Caco-2 (cell line): ENCODE results near the gene FER. TPM values are rescaled to one million over a fixed set of nuclear protein-coding genes. Genes with fewer than 3 reads are reported as not detected.
A peak's percentile ranks its signal among the peaks of the same experiment; 100 is the strongest.
"Not testable (repeated sequence)": the region's sequence is repeated elsewhere in the genome, so short reads cannot be mapped to it uniquely, and the experiment has no call there.

Source experiments
- Bru-seq: library from RNA; stranded (reverse); fragments of 400-500 nt; gene quantifications from one replicate; lab custom pipeline; 2021; lab: Mats Ljungman, UMichigan
- BruChase-seq, 2 experiments: library from RNA; stranded (reverse); fragments of 400-500 nt; gene quantifications; one replicate each; lab custom pipeline; 2021; lab: Mats Ljungman, UMichigan
- BruUV-seq: library from RNA; stranded (reverse); fragments of 400-500 nt; replicated peaks from 2 replicates; lab custom pipeline; 2021; lab: Mats Ljungman, UMichigan
- CTCF ChIA-PET: fragments of 300-600 bp; sonication (Branson Sonifier 250); formaldehyde crosslinking; loops from one replicate; lab custom pipeline; 2022; ENCODE audit warnings: antibody characterized with exemption; lab: Charles Lee
- POLR2A ChIA-PET: fragments of 300-600 bp; sonication (Branson Sonifier 250); formaldehyde crosslinking; loops from one replicate; lab custom pipeline; 2022; ENCODE audit warnings: antibody characterized with exemption; lab: Charles Lee
- DNase-seq, 2 experiments: peaks; one replicate each; pipeline versions ENCODE4 v3.0.0 to v3.0.0-alpha.2; 2020 to 2022
- H3K27me3 ChIP-seq: replicated peaks from 2 replicates; pipeline ENCODE4 v1.6.0; 2011; ENCODE audit warnings: low read length; ENCODE audit not compliant: control insufficient read depth, insufficient read depth
- H3K36me3 ChIP-seq: 2 replicates; pipeline ENCODE4 v1.5.1; 2011; ENCODE audit warnings: low read length; ENCODE audit not compliant: control insufficient read depth, insufficient read depth
- H3K4me1 ChIP-seq: fragments of 250-450 bp; sonication (Bioruptor Pico); 2 replicates; pipeline ENCODE4 v1.5.1; 2020; ENCODE audit warnings: mild to moderate bottlenecking
- H3K4me3 ChIP-seq: 2 replicates; pipeline ENCODE4 v1.5.1; 2011; ENCODE audit warnings: low read depth, mild to moderate bottlenecking, control low read depth, low read length
- H3K9me3 ChIP-seq: fragments of 250-450 bp; sonication (Bioruptor Pico); 2 replicates; pipeline ENCODE4 v1.5.1; 2020; ENCODE audit warnings: mild to moderate bottlenecking, moderate library complexity
- H3K27ac Mint-ChIP-seq: one replicate; pipeline ENCODE4 v1.8.0; 2022; ENCODE audit warnings: mixed read lengths; ENCODE audit not compliant: unreplicated experiment
- H3K27me3 Mint-ChIP-seq: one replicate; pipeline ENCODE4 v1.8.0; 2022; ENCODE audit warnings: mixed read lengths; ENCODE audit not compliant: insufficient read depth, unreplicated experiment
- H3K36me3 Mint-ChIP-seq: one replicate; pipeline ENCODE4 v1.8.0; 2022; ENCODE audit warnings: mild to moderate bottlenecking, mixed read lengths; ENCODE audit not compliant: insufficient read depth, unreplicated experiment
- H3K4me1 Mint-ChIP-seq: one replicate; pipeline ENCODE4 v1.8.0; 2022; ENCODE audit warnings: low read depth, mixed read lengths; ENCODE audit not compliant: unreplicated experiment
- H3K4me3 Mint-ChIP-seq: one replicate; pipeline ENCODE4 v1.8.0; 2022; ENCODE audit warnings: mild to moderate bottlenecking, moderate library complexity, mixed read lengths; ENCODE audit not compliant: unreplicated experiment
- H3K9me3 Mint-ChIP-seq: one replicate; pipeline ENCODE4 v1.8.0; 2022; ENCODE audit warnings: mixed read lengths; ENCODE audit not compliant: unreplicated experiment
- CTCF ChIP-seq, 2 experiments: fragments of 200-600 bp in 1 of 2; IDR thresholded peaks; 1 replicate in 1 of 2; 2 replicates in 1 of 2; pipeline versions ENCODE4 v1.5.1 to v1.8.0; 2011 to 2022; ENCODE audit warnings: antibody characterized with exemption in 1 of 2, control low read depth in 1 of 2, inconsistent platforms in 1 of 2, low read depth in 1 of 2, low read length in 1 of 2, mild to moderate bottlenecking in 1 of 2, moderate library complexity in 1 of 2; ENCODE audit not compliant: insufficient read depth in 1 of 2, severe bottlenecking in 1 of 2, unreplicated experiment in 1 of 2
- intact Hi-C: fragments of 100-400 bp; cut with micrococcal nuclease; formaldehyde crosslinking; loops from one replicate; pipeline ENCODE4 v1.10.0; 2022; ENCODE audit not compliant: unreplicated experiment
- long read RNA-seq: library from polyadenylated mRNA; stranded (forward); transcript quantifications from one replicate; pipeline ENCODE4 v2.0.0, GENCODE V29; 2022
- total RNA-seq: library from RNA; stranded (reverse); gene quantifications from 2 replicates; pipeline ENCODE4 v1.2.3, GENCODE V29; 2022

The FER gene
- total RNA-seq (43.1 and 48.7 TPM in 2 replicates), Bru-seq, nascent RNA (percentile 83 among the genes with signal in this experiment), BruChase-seq, experiment 1, labeled RNA remaining after a 2-hour chase (percentile 78 among the genes with signal in this experiment), BruChase-seq, experiment 2, labeled RNA remaining after a 6-hour chase (percentile 70 among the genes with signal in this experiment)
- long read RNA-seq, full-length matches to known transcripts, result 5 of 17 reads
- long read RNA-seq, partial matches to known transcripts, result 1 of 17 reads
- long read RNA-seq, other reads (novel, unspliced or antisense), result 11 of 17 reads

- H3K9me3 Mint-ChIP-seq, result no peaks in the 10 kb centered on the region
- Histone ChIP-seq H3K9me3 (no peaks in the 10 kb centered on the region), H3K4me3 (peak within 1 kb of the TSS; percentile 98), H3K4me1 (peaks cover 30% of the 10 kb centered on the region), H3K27me3 (no peaks in the 10 kb centered on the region), H3K36me3 (no peaks in the 10 kb centered on the region)
- DNase-seq, result peak; percentile 44 to 55
- peak within 1 kb of the TSS; percentile 90 for H3K4me3 Mint-ChIP-seq
- peaks cover 30% of the 10 kb centered on the region for H3K4me1 Mint-ChIP-seq
- intact Hi-C loops, result loop anchor here (1.0 to 10.0 kb wide), 5 partner anchors 20 to 937 kb away; partner anchors contain the start of gene MAN2A1
- ChIA-PET POLR2A (interaction anchor here (0.6 to 1.6 kb wide), 4 partner anchors 20 to 66 kb away, joined by 3 to 21 read pairs (median 4); no protein-coding TSS in a partner anchor), CTCF (interaction anchor here (0.6 to 1.0 kb wide), 2 partner anchors 18 to 20 kb away, joined by 4 read pairs; no protein-coding TSS in a partner anchor)
- TF ChIP-seq CTCF (IDR thresholded peaks at IDR 0.05; ENCODE audit: insufficient read depth in 1 of 2, low read depth in 1 of 2, low read length in 1 of 2, severe bottlenecking in 1 of 2, unreplicated experiment in 1 of 2), result no peak
- peaks cover 33% of the 10 kb centered on the region for H3K36me3 Mint-ChIP-seq
- H3K27me3 Mint-ChIP-seq, result no peaks in the 10 kb centered on the region
- BruUV-seq, result TSS peak; percentile 82
- peak within 1 kb of the TSS; percentile 93 for H3K27ac Mint-ChIP-seq
Measured at GRCh38 chr5:108747774-108748400, at the start of gene FER. FER (plus strand) TSS chr5:108747897; CDS start chr5:108798183, 50,286 bp downstream.

GRCh38 chr5:108700388-108700787 lies 47.3 kb upstream of the FER start:
- CTCF ChIA-PET, H3K27me3 ChIP-seq, H3K27ac Mint-ChIP-seq, BruUV-seq, DNase-seq, intact Hi-C loops, H3K36me3 Mint-ChIP-seq, H3K9me3 Mint-ChIP-seq, H3K36me3 ChIP-seq, H3K4me1 ChIP-seq, H3K4me1 Mint-ChIP-seq, H3K9me3 ChIP-seq, H3K27me3 Mint-ChIP-seq, H3K4me3 ChIP-seq, H3K4me3 Mint-ChIP-seq: not testable (repeated sequence)
- POLR2A ChIA-PET, result interaction anchor here (0.7 kb wide), 1 partner anchor 58 kb away, joined by 4 read pairs; no protein-coding TSS in a partner anchor

GRCh38 chr5:108700930-108701329 lies 46.8 kb upstream of the FER start:
- no peaks in the 10 kb centered on the region for H3K27me3 Mint-ChIP-seq
- no peaks in the 10 kb centered on the region for H3K9me3 ChIP-seq
- H3K36me3 Mint-ChIP-seq, result no peaks in the 10 kb centered on the region
- POLR2A ChIA-PET, result interaction anchor here (0.7 kb wide), 1 partner anchor 58 kb away, joined by 4 read pairs; no protein-coding TSS in a partner anchor
- H3K4me3 Mint-ChIP-seq, result no peak overlapping the region
- CTCF ChIA-PET, result no interaction called here
- H3K27me3 ChIP-seq, result no peaks in the 10 kb centered on the region; the same call in 1 of the 2 replicates
- H3K4me1 Mint-ChIP-seq, result no peaks in the 10 kb centered on the region
- no peaks in the 10 kb centered on the region for H3K4me1 ChIP-seq
- no peaks in the 10 kb centered on the region for H3K9me3 Mint-ChIP-seq
- TF ChIP-seq CTCF (IDR thresholded peaks at IDR 0.05; ENCODE audit: insufficient read depth in 1 of 2, low read depth in 1 of 2, low read length in 1 of 2, severe bottlenecking in 1 of 2, unreplicated experiment in 1 of 2), result no peak
- BruUV-seq, result no TSS peak
- no peak overlapping the region for H3K27ac Mint-ChIP-seq
- no peak for DNase-seq
- no peak overlapping the region for H3K4me3 ChIP-seq
- no peaks in the 10 kb centered on the region for H3K36me3 ChIP-seq
- intact Hi-C loops, result no loop called here
